HG02973 (cell line): ENCODE data around the gene PLCL2.

Source experiments
- ATAC-seq: cut with Tn5 transposase; IDR thresholded peaks from one replicate; pipeline ENCODE4 v1.9.1; 2021; ENCODE audit warnings: moderate library complexity; ENCODE audit not compliant: unreplicated experiment

The PLCL2 gene

DNA sequence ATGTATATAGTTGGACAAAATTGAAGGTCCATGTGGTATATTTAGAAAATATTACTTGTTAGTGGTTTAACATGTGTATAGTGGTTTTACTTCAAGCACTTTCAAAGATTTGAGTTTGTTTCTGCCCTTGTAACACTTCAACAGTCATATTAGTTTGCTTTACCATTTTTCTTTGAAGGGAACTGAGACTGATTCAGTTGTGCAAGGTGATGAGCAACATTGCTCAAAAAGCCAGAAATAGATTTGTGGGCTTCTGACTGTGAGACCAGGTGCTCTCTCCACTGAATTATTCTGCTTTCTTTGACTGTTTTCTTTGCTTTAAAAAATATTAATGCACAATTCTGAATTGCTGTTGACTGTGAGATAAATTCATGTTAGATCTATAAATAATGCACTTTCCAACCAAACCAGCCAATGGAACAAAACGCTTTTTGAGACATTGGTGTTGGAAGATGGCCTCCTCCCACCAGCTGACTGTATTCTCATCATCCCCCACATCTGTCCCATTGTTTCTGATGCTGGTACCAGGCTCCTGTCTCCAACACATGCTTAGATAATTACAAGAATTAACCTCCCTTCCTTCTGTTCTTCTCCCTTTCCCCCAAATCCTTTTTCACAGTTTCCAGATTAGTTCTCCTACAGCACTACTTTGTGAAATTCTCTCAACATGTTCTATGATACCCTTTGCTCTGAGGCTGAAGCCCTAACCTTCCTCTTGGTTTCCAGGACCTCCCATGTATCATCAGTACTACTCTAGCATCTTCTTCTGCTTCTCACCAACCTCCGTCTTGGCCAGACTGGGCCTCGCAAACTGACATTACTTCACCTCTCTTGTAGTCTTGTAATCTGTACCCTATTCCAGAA is 27.9 kb downstream of the PLCL2 start:
- ATAC-seq = peak; percentile 94

- no peak for ATAC-seq
Observed at GRCh38 chr3:16913264-16913580, 28.5 kb downstream of the PLCL2 start.

DNA sequence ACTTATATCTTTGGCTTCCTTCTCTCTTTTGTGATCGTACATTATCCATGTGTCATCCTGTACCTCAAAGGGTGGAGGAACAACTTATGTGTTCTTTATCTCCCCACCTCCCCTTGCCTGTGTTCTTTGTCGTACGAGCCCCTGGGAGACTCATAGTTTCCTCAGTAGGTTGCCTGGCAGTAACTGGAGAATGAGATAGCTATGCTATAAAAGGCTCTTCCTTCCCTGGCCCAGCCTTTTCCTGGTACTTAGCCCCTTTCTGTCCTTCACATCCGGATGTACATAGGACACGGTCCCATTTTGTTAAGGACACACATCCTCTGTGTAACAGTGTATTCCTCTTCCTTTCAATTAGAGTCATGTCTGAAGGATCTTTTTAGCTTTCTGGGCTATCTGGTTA is 32.1 kb downstream of the PLCL2 start:
- ATAC-seq = no peak

DNA sequence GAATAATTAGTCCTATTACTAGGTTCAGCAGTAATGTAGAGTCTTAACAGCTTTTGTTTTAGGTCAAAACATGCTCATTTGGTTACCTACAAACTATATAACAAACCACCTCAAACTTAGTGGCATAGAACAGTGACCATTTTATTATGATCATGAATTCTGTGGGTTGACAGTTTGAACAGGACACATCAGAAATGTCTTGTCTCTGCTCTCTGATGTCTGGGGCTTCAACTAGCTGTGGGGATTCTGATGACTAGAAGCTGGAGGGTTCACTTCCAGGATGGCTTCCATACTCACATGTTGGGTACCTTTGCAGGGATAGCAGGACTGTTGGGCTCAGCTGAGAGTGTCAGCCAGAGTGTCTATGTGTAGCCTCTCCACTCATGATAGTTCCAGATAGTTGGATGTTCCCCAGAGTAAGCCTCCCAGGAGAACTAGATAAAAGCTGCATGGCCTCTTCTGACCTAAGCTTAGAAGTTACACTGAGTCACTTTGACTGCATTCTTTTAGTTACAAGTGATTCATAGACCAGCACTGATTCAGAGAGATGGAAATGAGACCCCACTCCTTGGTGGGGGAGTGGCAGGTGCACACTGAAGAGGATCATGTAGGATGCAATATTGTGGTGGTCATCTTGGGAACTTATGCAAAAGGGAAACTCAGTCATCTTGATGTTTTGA is 32.6 kb downstream of the PLCL2 start:
- ATAC-seq = no peak

GRCh38 chr3:16917980-16918682 is 33.4 kb downstream of the PLCL2 start:
- ATAC-seq = no peak

DNA sequence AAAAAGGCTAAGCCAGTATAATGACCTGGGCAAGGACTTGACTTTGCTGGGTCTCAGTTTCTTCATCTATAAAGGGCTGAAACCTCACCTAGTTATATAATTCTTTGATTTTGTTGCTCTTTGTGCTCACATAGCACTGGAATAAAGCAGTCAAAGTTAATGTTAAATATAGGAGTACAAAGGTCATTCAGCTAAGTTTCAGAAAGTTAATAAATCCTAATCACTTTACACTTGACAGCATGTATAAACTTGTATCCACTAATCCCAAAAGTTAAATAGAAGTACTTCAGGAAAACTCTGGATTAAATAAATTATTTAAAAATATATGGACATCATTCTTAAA is 33.9 kb downstream of the PLCL2 start:
- no peak for ATAC-seq

GRCh38 chr3:16923112-16923511 is 38.4 kb downstream of the PLCL2 start:
- no peak for ATAC-seq

- peak; percentile 38 for ATAC-seq
Observed at GRCh38 chr3:16927485-16927884, 42.7 kb downstream of the PLCL2 start.

- peak; percentile 43 for ATAC-seq
Observed at GRCh38 chr3:16928386-16929132, 43.8 kb downstream of the PLCL2 start.

DNA sequence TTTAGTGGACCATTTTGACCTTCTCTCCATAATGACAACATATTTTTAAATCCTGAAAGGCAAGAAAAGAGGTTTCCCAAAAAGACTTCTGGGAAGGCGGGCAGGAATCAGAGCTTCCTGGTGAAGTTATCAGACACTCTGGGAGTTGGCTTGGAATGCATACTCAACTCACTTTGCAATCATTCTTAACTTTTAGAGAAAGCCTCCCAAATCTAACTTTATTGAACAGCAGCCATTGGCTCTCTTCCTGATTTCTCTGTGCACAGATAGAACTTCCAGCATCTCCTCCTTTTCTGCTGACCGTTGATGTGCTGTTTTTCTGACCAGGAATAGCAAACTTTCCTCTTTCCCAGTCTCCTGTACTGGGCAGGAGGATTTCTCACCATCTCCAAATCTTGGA is 44.6 kb downstream of the PLCL2 start:
- no peak for ATAC-seq

DNA sequence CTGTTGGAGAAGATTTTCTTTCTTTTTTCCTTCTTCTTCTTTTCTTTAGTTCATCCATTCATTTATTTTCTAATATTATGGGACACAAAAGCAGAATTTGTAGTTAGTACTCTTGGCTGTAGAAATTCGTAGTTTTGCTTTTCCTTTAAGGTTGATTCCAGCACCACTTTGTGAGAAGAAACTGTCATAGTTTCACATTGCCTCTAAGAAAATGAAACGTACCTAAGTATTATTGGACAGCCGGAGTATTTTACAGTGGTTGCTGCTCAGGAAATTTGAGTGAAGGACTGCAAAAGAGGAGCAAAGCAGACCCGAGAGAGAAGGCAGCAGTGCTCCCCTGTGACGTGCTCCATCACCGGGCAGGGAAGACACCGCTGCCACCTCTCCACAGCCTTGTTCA is 48.1 kb downstream of the PLCL2 start:
- peak; percentile 51 for ATAC-seq

GRCh38 chr3:16935781-16936180 is 51.0 kb downstream of the PLCL2 start:
- ATAC-seq = no peak

DNA sequence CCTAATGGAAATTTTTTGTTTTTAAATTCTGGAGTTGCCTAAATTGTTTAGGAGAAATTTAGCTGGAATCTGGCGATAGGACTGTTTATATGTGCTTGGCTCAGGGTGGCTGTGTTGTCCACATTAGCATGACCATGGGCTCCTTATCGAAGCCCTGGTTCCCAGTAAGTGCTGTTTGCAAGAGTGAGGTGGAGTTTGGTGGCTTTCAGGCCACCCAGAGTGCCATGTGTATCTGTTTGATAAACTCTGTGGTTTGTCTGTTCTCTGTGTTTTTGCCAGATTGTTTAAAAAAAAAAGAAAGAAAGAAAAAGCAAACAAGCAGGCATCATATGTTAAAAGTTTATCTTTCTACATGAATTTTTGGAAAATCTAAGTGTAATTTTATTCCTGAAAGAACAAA is 51.5 kb downstream of the PLCL2 start:
- no peak for ATAC-seq

- no peak for ATAC-seq
Observed at GRCh38 chr3:16936676-16937230, 52.0 kb downstream of the PLCL2 start.

DNA sequence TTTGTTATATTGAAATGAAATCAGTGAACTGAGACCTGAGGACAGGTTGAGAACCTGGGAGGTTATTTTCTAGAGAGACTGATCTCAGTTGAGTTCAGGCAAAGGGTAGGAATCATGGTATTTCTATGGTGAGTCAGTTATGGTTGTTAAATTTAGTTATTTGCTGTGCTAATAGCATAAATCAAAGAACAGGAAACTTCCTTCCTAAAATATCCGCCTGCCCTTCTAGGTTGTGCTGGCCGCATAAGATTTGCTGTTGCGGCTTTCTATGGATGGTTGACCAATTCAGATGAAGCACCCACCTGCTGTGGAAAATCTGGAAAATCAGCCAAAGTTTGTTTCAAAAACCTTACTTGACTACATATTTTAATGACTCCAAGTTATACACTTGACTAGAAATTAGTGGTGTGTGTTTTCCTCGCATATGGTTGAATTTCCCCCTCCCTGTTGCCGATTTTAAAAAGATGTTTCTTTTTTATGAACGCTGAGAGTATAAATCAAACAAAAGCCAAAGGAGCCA is 52.6 kb downstream of the PLCL2 start:
- no peak for ATAC-seq

DNA sequence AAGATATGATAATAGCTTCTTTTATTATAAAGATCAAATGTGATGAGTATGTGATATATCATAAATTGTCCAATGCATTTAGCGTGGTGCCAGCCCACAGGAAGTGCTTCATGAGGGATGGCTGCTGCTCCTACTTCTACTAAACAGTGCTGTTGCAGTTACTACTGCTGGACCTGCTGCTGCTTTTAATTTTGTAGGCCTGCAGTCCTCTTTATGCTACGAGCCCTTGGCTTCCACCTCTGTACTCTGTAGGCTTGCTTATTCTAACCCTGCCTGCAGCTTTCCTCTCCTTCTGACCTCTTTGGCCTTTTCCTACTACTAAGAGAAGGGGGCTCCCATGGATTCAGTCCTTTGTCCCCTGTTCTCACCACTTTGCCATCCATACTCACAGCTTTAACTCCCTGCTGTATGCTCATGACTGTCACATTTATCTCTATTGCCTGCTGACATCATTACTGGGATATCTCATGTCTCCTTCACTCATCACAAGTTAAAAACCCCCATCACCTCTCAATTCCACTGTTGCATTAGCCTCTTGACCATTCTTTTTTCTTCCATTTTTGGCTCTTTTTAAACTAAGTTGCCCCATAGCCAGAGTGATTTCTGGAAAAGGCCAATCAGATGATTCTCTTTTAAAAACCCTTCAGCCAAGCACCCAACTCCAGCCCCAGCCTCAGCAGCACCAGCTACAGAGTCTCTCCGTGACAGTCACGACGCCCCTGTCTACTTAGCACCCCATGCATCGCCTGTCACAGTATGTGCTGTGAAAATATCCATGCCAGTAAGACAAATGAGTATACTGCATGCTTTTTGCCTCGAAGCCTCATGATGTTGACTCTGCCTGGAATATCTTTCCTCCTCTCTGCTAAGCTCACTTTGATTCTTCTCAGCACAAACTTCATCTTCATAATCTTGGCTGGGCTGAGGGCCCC is 56.3 kb downstream of the PLCL2 start:
- ATAC-seq = no peak

DNA sequence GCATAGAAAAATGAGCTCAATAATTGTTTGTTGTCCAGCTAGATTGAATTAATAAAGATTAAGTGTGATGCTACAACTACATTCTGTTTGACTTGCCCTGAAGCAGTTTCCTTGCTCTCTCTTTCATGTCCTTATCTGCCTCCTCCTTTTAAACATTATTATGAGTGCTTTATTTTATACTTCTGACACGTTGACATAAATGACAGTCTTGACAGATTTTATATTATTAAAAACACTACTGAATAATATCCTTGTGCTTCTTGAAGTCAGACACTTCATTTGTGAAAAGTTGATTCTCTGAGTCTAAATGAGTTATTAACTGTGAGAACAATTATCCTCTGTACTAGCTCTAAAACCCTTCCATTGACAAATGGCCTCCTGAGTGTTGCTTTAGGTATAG is 58.2 kb downstream of the PLCL2 start:
- no peak for ATAC-seq

- ATAC-seq = no peak
Observed at GRCh38 chr3:16943857-16944256, 59.1 kb downstream of the PLCL2 start.

- no peak for ATAC-seq
Observed at GRCh38 chr3:16944356-16944755, 59.6 kb downstream of the PLCL2 start.

GRCh38 chr3:16945330-16945729 is 60.6 kb downstream of the PLCL2 start:
- ATAC-seq = no peak
